Kidney glomerular epithelial cell (primary cell): ENCODE measurements around the gene SF3B4.
"Not testable (repeated sequence)": the region's sequence is repeated elsewhere in the genome, so short reads cannot be mapped to it uniquely, and the experiment has no call there.

Source experiments
- DNase-seq: peaks from one replicate; lab custom pipeline; 2025; lab: John Stamatoyannopoulos, UW

SF3B4 gene, protein sequence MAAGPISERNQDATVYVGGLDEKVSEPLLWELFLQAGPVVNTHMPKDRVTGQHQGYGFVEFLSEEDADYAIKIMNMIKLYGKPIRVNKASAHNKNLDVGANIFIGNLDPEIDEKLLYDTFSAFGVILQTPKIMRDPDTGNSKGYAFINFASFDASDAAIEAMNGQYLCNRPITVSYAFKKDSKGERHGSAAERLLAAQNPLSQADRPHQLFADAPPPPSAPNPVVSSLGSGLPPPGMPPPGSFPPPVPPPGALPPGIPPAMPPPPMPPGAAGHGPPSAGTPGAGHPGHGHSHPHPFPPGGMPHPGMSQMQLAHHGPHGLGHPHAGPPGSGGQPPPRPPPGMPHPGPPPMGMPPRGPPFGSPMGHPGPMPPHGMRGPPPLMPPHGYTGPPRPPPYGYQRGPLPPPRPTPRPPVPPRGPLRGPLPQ

DNA sequence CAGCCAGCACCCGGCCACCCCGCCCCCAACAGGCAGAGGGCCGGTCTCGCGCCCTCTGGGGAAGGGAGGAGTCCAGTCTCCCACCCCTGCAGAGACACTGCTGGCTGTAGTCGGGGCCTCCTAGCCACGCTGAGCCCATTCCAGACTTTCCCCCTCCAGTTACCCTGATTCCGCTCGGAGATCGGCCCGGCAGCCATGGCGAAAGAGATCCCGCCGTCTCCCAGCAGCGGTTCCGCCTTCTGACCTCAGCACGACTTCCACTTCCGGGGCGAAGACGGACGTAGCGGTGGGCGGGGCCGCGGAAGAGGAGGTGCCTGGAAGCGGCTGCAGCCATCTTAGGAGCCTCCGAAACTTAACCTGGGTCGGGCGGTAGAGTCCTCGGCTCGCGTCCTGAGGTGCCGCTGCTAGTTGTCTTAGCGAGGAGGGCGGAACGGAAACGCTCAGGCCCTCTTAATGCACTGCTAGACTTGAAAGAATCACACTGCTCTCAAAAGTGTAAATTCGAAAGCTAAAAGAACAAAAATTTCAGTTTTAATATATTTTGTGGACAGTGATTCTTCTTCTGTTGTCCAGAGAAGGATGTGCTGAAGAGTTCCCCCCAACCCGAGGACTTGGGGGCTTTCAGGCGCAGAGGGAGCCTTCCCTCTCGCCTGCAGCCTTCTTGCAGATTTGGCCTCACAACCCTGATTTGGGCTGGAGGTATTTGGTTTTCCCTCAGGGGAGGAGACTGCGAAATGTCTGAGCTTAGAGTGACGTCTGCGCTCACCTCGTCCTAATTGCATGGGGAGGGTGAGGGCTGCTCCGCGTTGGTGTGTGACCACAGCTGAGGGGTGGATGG is at the start of gene SF3B4:
Gene SF3B4 (minus strand): TSS at position 241 of the 838 bp plus-strand sequence. CDS start 44 bp downstream, at position 197.
- DNase-seq, result peak; percentile 95

DNA sequence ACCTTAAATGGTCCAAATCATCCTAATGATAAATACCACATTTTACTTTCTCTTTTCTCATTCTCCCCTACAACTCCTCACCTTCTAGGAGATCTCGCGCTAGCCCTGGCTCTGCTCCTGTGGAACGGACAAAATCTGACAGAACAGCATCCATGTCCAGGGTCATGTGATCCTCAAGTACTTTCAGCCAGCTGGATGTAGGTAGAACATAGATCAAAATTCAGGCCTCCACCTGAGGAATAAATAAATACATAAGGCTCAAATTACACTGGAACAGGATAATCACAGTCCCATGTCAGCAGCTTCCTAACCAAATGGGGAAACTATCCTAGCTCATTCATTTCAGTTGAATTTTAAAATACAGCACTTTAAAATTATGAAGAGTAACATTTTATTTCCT is 49.7 kb upstream of the SF3B4 start:
- DNase-seq, result no peak

DNA sequence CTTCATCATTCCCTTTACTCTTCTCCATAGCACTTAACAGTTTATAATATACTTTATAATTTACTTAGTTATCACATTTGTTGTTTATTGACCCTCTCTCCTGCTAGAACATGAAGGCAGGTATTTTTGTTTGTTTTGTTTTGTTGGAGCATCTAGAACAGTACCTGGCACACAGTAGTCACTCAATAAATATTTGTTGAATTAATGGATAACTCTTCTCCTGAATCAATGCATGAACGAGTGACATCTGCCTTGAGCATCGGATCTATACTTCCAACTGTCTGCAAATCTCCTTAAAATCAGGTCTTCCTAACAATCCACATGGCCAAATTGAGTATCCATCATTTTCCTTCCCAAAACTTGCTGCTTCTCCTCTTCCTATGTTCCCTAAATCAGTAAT is 44.9 kb upstream of the SF3B4 start:
- no peak for DNase-seq

DNA sequence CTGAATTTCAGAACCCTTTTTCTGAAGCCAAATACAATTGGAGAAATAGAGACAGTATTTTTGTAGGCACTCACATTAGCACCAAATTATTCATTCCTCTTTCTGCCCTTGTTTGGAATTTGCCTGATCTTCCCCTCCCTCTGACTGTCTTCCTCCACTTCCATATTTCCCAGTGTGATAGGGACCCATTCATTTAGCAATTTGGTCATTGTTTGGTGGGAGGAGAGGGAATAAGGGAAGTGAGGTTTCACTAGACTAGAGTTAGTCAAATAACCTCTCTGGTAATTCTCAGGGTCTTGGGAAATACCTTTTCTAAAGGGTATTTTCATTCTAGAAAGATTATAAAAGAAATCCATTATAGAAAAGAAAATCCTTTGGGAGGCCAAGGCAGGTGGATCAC is 40.0 kb upstream of the SF3B4 start:
- DNase-seq, result no peak

DNA sequence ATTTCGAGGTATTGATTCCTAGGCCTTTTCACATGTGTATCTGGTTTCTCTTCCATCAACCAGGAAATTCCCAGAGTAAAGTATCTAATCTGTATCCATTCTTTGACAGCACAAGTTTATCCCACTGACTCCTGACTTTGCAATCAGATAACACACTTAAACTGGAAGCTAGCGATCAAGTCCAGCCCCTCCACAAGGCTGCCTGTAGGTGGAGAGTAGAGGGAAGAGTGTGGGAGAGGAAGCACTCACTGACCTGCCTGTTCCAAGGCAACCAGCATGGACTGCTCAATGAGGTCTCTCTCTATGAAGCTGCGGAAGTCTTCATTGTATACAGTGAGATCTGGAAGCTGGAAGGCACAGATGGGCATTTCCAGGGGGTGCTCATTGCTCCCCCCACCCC is 39.4 kb upstream of the SF3B4 start:
- DNase-seq, result no peak

DNA sequence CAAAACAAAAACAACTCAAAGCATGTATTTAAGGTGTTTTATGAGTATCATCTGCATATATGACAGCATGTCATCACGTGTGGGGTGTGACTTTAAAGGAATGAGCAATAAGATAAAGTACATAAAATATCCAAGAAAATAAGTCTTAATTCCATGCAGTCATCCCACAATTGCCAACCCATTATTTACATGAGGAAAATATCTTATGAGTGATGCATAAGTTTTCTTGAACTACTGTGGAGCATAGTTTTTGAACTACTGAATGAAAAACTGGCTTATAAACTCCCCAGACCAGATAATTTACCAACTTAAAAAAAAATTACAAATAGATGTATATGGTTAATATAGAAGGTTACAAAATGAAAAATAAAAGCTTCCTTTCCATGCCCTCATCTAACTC is 38.8 kb upstream of the SF3B4 start:
- DNase-seq, result no peak

DNA sequence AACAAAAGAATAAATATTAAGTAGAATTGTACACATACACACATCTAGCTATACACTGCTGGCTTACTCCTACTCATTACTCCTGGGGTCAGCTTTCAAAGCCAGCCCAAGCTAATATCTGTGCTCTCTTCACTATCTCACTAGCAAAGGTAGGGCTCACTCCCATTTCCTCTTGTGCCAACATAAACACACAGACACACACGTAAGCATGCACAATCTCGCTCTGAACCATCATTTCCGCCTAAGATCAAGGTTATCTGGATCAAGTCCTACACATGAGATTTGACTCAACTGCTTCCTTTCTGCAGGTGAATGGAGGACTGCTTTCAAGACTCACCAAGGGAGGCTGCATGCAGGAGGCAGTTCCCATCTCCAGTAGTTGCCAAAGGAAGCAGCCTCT is 37.8 kb upstream of the SF3B4 start:
- DNase-seq, result no peak

DNA sequence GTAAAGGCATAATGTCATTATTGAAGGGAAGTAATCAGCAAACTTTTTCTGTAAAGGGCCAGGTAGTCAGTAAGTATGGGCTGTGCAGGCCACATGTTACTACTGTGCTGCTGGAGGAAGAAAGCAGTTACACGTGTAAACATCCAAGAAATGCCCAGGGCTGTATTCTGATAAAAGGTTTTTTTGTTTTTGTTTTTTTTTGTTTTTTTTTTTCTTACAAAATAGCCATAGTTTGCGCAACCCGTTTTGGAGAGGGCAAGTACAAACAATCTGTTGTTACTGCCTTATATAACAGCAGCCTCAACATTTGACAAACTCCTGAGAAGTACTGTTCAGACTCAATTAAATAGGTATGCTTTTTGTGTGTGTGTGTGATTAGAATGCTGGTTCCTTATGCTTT is 35.8 kb upstream of the SF3B4 start:
- no peak for DNase-seq

DNA sequence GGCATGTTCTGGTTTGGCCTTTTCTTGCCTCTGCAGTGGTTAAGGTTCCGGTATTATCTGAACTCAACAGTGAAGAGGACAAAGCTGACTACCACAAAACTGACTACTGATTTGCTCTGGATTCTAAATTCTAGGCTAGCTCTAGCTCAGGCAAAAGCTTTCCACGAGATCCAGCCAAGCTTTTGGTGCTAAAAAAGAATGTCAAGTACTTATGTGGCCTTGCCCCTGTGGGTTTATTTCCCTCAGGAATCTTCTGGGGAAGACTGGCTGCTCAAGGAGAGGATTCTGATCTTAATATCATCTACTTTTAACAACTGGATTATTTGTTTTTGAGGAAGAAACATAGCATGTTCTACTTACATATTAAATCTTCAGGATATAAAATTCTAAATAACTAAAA is 35.1 kb upstream of the SF3B4 start:
- DNase-seq, result no peak

DNA sequence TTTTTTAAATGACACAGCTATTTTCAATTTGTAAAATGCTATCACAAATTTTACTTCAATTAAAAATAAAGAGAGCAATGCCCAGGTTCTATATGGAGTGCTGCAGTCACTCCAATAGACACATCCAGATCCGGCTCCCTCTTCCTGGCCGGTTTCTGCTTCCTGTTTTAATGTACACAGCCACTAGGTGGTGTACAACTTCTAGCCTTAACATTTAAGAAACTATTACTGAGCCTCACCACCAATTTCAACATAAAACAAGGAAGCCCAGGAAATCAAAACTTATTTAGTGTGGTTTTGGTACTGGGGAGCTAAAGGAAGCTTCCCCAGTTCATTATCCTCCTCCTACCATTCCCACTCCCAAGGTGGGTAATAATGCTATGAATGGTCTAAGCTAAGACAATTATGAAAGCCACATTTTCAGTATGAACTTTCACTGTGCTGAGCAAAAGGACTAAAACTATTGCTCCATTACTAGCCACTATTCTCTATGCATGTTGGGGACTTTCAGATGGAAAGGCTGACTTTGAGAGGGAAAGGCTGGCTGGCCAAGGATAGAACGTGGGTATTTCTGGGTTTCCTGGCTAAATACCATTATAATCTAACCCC is 34.5 kb upstream of the SF3B4 start:
- DNase-seq, result peak; percentile 70

DNA sequence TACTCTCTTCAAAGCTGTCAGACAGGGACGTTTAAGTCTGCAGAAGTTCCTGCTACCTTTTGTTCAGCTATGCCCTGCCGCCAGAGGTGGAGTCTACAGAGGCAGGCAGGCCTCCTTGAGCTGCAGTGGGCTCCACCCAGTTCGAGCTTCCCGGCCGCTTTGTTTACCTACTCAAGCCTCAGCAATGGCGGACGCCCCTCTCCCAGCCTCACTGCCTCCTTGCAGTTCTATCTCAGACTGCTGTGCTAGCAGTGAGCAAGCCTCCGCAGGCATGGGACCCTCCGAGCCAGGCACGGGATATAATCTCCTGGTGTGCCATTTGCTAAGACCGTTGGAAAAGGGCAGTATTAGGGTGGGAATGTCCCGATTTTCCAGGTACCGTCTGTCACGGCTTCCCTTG is 29.9 kb upstream of the SF3B4 start:
- DNase-seq, result not testable (repeated sequence)

DNA sequence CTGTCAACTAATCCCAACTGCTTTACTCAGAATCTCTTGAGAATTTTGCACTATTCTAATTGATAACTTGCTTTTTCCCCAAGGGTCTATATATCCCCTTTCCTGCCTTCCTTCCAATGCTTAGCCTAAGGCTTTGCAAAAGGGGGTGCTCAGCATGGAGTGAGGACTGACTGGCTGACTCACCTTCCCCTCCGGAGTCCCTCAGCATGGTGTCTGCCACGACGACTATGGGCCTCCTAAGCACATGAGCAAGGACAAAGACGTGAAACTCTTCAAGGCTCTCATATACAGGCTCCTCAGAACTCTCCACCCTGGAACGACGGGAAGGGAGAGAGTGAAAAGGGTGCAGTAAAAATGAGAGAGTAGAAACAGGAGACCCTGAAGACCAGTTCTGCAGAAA is 22.3 kb upstream of the SF3B4 start:
- no peak for DNase-seq

DNA sequence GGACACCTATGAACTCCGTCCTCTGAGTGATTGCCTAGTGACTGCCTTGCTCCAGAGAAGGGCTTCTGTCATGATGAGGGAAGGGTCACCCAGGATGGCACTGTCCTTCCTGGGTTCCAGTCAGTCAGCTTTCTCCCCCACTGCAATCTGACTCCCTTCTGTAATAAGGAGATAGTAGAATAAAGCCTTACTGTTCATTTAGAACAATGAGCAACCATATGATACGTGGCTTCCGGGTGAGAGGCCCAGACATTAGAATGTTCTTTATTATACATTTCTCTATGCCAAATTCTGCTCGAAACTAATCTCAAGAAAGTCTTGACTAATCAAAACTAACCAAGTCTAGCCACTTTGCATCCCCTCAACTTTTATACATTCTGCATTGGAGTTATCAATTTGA is 17.6 kb upstream of the SF3B4 start:
- no peak for DNase-seq

DNA sequence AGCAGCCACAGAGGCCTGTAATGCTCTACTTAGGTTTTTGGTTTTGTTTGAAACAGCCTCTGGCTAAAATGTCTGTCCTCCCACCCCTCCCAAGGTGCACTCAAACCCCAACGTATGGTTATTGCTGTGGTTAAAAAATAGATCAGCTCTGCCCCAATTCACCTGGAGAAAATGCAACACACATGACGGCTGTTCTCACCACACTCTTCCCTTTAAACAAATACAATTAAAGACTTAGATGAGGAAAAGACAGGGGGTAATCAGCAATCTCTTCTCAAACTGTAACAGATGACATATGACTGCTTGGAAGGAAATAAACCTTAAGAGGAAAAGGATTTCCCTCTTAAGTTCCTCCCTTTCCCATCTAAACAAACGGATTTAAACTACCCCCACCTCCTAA is 15.3 kb upstream of the SF3B4 start:
- DNase-seq, result no peak

DNA sequence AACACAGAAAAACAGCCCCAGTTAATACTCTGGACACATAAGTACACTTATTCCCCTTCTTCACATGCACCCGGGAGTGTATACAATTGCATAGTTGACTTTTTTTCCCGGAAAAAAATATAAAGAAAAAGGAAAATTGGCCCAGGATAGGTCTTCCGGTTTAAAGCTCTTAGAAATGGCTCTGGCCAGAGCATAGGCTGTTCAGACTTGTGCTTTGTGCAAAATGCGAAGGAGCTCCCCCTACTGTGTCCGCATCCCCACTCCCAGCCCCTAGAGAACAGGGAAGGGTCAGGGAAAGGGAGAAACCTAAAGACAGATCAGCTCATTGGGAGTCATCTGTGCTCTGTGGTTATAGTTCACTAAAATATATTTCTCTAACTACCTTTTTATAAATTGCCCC is 14.6 kb upstream of the SF3B4 start:
- no peak for DNase-seq

DNA sequence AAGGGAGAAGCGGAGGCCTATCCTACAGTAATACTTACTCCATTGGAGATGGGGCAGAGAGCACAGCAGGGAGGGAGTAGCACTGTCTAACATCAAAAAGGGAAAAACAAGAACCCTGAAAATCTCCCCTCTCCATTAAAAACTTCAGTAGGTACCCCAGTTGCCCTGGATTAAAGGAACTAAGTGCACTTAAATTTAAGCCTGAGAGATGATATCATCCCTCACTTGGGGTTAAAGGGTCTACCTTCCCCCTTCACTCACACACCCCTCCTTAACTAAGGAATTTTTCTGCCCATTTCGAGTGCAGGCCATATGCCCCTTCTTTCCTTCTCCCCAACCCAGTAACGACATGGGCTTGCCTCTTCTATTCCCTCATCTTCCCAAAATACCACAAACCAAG is 12.8 kb upstream of the SF3B4 start:
- DNase-seq, result no peak

DNA sequence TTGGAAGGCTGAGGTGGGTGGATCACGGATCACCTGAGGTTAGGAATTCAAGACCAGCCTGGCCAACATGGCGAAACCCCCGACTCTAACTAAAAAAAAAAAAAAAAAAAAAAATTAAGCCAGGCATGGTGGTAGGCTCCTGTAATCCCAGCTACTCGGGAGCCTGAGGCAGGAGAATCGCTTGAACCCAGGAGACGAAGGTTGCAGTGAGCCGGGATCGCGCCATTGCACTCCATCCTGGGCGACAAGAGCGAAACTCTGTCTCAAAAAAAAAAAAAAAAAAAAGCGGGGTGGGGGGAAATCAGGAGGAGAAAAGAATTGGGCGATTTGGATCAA is 11.0 kb upstream of the SF3B4 start:
- not testable (repeated sequence) for DNase-seq

DNA sequence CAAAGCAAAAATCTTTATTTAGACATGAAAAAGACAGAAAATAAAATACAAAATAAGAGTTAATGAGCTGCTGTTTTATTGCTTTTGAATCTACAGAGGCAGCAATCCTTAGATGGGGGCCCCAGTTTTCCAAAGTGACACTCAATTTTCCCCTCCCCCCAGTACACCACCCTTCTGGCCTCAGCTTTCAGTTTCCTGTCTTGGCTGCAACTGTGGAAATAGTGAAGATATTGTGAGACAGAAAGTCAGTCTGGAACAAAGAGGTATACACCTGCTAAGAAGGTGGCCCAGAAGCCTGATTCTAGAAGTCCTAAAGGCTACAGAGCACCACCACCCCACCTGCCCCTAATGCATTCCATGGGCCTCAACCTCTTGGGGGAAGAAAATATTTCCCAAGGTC is 10.2 kb upstream of the SF3B4 start:
- no peak for DNase-seq

DNA sequence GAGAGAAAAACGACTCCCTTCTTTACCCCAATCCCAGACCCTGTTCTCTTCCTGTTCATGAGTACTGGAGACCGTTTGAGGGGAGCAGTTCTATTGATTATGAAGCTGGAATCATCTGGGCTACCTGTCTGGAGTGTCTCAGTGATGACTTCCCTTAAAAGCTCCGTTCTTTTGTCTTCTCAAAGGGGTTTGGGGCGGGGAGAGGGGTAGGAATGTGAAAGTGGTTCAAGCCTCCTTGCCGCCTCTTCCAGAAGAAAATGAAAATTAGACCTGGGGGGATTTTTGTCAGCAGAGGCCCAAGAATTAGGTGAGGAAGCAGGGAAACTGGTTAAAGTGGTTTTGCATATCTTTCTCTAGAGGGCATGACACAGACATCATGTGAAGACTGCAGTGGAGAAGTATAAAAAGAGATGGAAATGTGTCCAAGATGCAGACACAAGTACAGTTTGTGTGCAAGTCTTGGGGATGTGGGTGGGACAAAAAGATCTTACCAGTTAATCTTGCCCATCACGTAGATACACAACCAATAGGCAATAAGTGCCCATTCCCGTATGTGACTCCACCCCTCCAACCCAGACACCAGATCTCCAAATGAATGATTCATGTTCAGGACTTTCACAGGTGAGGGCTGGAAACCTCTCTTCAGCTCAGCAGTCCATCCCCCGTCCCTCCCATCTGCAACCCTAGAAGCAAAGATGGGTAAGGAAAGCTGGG is 9.5 kb upstream of the SF3B4 start:
- DNase-seq, result peak; percentile 78

DNA sequence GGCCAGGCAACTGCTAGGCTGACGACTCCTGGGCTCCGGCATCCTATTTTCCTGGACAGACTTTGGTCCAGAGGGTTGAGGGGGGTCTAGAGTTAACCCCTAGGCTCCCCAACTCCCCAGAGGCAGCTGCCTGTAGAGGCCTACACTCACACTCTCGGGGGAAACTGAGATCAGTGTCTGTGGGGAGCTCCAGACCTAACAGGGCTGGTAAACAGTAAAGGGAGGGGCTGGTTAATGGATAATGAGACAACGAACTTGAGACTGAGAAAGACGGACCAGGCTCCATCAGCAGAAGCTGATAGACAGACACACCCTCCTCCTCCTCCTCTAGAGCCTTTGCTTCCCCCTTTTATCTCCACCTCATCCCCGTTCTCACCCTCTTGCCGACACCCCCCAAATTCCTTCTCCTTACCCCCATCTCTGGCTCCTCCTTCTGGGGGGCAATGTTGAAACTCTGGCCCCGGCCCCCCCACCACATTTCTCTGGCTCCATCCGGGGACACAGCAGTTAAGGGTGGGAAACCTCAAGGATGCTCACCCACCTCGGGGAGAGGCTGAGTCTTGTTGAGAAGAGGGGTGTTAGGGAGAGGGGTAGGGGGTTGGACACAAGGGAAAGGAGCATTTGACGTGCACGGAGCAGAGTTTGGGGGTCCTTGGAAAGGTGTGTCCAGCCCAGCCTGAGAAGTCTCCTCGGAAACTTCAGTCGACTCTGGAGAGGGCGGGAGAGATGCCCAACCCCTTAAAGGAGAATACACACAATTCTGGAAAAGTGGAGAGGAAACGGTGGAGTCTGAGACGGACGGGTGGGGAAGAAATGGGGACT is 8.8 kb upstream of the SF3B4 start, which contains the start of gene MTMR11:
Gene MTMR11 (minus strand): TSS at position 710 of the 822 bp plus-strand sequence. CDS start 232 bp downstream, at position 478.
- peak; percentile 43 for DNase-seq

DNA sequence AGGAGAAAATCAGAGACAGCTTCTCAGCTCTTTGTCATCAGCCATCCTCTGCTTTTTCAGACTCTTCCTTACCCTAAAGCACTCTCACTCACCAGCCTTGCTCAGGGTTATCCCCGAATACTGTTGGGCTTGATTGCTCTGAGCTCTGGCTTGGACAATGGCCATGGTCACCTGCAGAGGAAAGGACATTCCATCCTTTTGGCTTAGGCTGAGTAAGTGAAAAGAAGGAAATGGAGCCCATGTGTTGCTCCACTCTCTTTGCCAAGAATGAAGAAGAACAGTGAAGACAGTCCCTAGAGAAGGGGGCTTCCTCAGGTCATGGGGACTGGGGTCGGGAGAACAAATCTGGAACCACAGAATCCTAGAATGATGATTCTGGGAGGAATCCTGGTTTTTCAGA is 6.8 kb upstream of the SF3B4 start:
- no peak for DNase-seq
